Thyroid gland (tissue), 4 donors: Measurements from ENCODE around the gene DCTN3. TPM values are rescaled to one million over a fixed set of nuclear protein-coding genes. Genes with fewer than 3 reads are reported as not detected.

ENCODE experiments used
- DNase-seq, 2 donors: peaks; one replicate each; pipeline ENCODE4 v3.0.0-alpha.2; 2019
- H3K27ac ChIP-seq, 3 donors: fragments of 200-600 bp; sonication (generic); 1 replicate in 2 of 3; 2 replicates in 1 of 3; pipeline ENCODE4 v1.5.1; 2016 to 2019; ENCODE audit warnings: mild to moderate bottlenecking in 1 of 3, moderate library complexity in 1 of 3
- H3K27me3 ChIP-seq: fragments of 200-600 bp; sonication (generic); one replicate; pipeline ENCODE4 v1.5.1; 2019
- H3K36me3 ChIP-seq, 2 donors: fragments of 200-600 bp; sonication (generic); one replicate each; pipeline ENCODE4 v1.5.1; 2016 to 2019
- H3K4me1 ChIP-seq, 2 donors: fragments of 200-600 bp; sonication (generic); one replicate each; pipeline ENCODE4 v1.5.1; 2017 to 2019
- H3K4me3 ChIP-seq, 3 donors: fragments of 200-600 bp; sonication (generic); replicated peaks in 1 of 3; 1 replicate in 2 of 3; 2 replicates in 1 of 3; pipeline ENCODE4 v1.5.1; 2016; ENCODE audit warnings: mild to moderate bottlenecking in 1 of 3
- H3K9me3 ChIP-seq: fragments of 200-600 bp; sonication (generic); one replicate; pipeline ENCODE4 v1.5.1; 2017
- CTCF ChIP-seq, 6 experiments: fragments of 200-600 bp in 3 of 6; fragments of 450-650 bp in 3 of 6; sonication (generic) in 3 of 6; IDR thresholded peaks; one replicate each; pipeline ENCODE4 v1.5.1; 2016 to 2019; ENCODE audit warnings: antibody characterized with exemption in 6 of 6, mild to moderate bottlenecking in 2 of 6, inconsistent platforms in 1 of 6, moderate library complexity in 1 of 6
- POLR2A ChIP-seq, 2 donors: fragments of 450-650 bp; IDR thresholded peaks; one replicate each; pipeline ENCODE4 v1.6.1; 2017; ENCODE audit warnings: antibody characterized with exemption in 2 of 2, mild to moderate bottlenecking in 2 of 2, moderate library complexity in 1 of 2
- WGBS, 2 donors: methylation state at CpG; one replicate each; pipeline ENCODE4 v1.1.5; 2017; 5-methylcytosine and 5-hydroxymethylcytosine counted together
- intact Hi-C: fragments of 100-400 bp; cut with DNase I; formaldehyde crosslinking; loops from one replicate; pipeline ENCODE4 v1.15.1; 2023
- total RNA-seq, 4 donors: library from RNA; depleted of rRNA; stranded (reverse); fragments of >200 nt; gene quantifications; one replicate each; pipeline ENCODE4 v1.2.3, GENCODE V29; 2016

DCTN3 gene
- total RNA-seq, 4 donors from 2014 or later, result 54.6 to 140 (median 89.2) TPM

- intact Hi-C loops, result loop anchor here (10.0 kb wide), 1 partner anchor 70 kb away; no protein-coding TSS in a partner anchor
- DNase-seq, result no peak
- 73 to 86% methylated on average over 3 of the region's 3 CpGs for WGBS, 2 donors
These were observed 14.4 kb upstream of the DCTN3 start for GRCh38 chr9:34634551-34635248.

GRCh38 chr9:34633851-34634550 is 13.7 kb upstream of the DCTN3 start:
- no peaks in the 10 kb centered on the region for H3K27me3 ChIP-seq
- H3K9me3 ChIP-seq, result no peaks in the 10 kb centered on the region
- peak; percentile 61 to 68 for DNase-seq
- TF ChIP-seq CTCF (IDR thresholded peaks at IDR 0.05) (peak; percentile 43 to 88 (median 72)), POLR2A (IDR thresholded peaks at IDR 0.05) (no peak)
- H3K27ac ChIP-seq, result no peak overlapping the region
- H3K36me3 ChIP-seq, result no peaks in the 10 kb centered on the region
- no peak overlapping the region for H3K4me3 ChIP-seq
- 11 to 16% methylated on average over 3 of the region's 3 CpGs for WGBS, 2 donors
- peaks cover 16 to 22% of the 10 kb centered on the region in 2 donors for H3K4me1 ChIP-seq
- intact Hi-C loops, result loop anchor here (10.0 kb wide), 1 partner anchor 71 kb away; no protein-coding TSS in a partner anchor

More at GRCh38 chr9:34634551-34635248, 14.4 kb upstream of the DCTN3 start:
- H3K4me1 ChIP-seq, result peaks cover 16 to 18% of the 10 kb centered on the region in 2 donors
- no peaks in the 10 kb centered on the region for H3K27me3 ChIP-seq
- no peak for TF ChIP-seq CTCF (IDR thresholded peaks at IDR 0.05)
- TF ChIP-seq POLR2A (IDR thresholded peaks at IDR 0.05), result no peak
- H3K9me3 ChIP-seq, result no peaks in the 10 kb centered on the region
- no peak overlapping the region for H3K4me3 ChIP-seq
- H3K27ac ChIP-seq, result no peak overlapping the region
- H3K36me3 ChIP-seq, result no peaks in the 10 kb centered on the region

- intact Hi-C loops, result loop anchor here (10.0 kb wide), 1 partner anchor 72 kb away; no protein-coding TSS in a partner anchor
- Histone ChIP-seq H3K36me3 (no peaks in the 10 kb centered on the region), H3K4me3 (no peak overlapping the region), H3K27ac (no peak overlapping the region), H3K9me3 (no peaks in the 10 kb centered on the region), H3K27me3 (no peaks in the 10 kb centered on the region), H3K4me1 (peaks cover 18 to 23% of the 10 kb centered on the region in 2 donors)
- TF ChIP-seq CTCF (IDR thresholded peaks at IDR 0.05), result no peak
- TF ChIP-seq POLR2A (IDR thresholded peaks at IDR 0.05), result no peak
- DNase-seq, result no peak
- 65 to 67% methylated on average over 5 of the region's 5 CpGs for WGBS, 2 donors
These were observed 12.9 kb upstream of the DCTN3 start for GRCh38 chr9:34633166-34633565.

GRCh38 chr9:34630402-34631154 is 10.3 kb upstream of the DCTN3 start:
- Histone ChIP-seq H3K36me3 (no peaks in the 10 kb centered on the region), H3K27me3 (peaks cover 10% of the 10 kb centered on the region), H3K9me3 (no peaks in the 10 kb centered on the region), H3K4me1 (peaks cover 5 to 12% of the 10 kb centered on the region in 2 donors), H3K4me3 (no peak overlapping the region), H3K27ac (no peak overlapping the region)
- DNase-seq, result no peak
- 23 to 37% methylated on average over 5 of the region's 5 CpGs for WGBS, 2 donors
- TF ChIP-seq POLR2A (IDR thresholded peaks at IDR 0.05) (no peak), CTCF (IDR thresholded peaks at IDR 0.05) (no peak)
- intact Hi-C loops, result loop anchor here (10.0 kb wide), 1 partner anchor 74 kb away; no protein-coding TSS in a partner anchor
